OCI-LY3 (cell line): ENCODE data around the gene SLC2A13.
A peak's percentile ranks its signal among the peaks of the same experiment; 100 is the strongest.

Experiments used
- H2AFZ ChIP-seq: fragments of 200-600, 300-600 bp; shearing (Covaris generic); 2 replicates; pipeline ENCODE4 v1.6.0; 2014; ENCODE audit warnings: antibody characterized with exemption, low read depth, low read length
- H3K27ac ChIP-seq: fragments of 200-600, 300-600 bp; sonication (generic); 2 replicates; pipeline ENCODE4 v1.5.1; 2014; ENCODE audit warnings: mild to moderate bottlenecking, low read length, moderate library complexity, mixed read lengths
- H3K27me3 ChIP-seq: fragments of 200-600, 300-600 bp; sonication (generic); 2 replicates; pipeline ENCODE4 v1.6.1; 2014; ENCODE audit warnings: low read depth, low read length, mixed read lengths
- H3K36me3 ChIP-seq: fragments of 200-600, 300-600 bp; sonication (generic); replicated peaks from 2 replicates; pipeline ENCODE3; 2014; ENCODE audit warnings: low read depth, low read length, mixed read lengths
- H3K4me1 ChIP-seq: fragments of 300-600, 200-600 bp; sonication (generic); 2 replicates; pipeline ENCODE4 v1.6.1; 2014; ENCODE audit warnings: low read length, mixed read lengths
- H3K4me2 ChIP-seq: fragments of 200-600, 300-600 bp; sonication (generic); 2 replicates; pipeline ENCODE4 v1.6.1; 2014; ENCODE audit warnings: low read length, mixed read lengths
- H3K4me3 ChIP-seq: fragments of 300-600, 200-600 bp; sonication (generic); 2 replicates; pipeline ENCODE4 v1.5.1; 2014; ENCODE audit warnings: antibody characterized with exemption, mild to moderate bottlenecking, low read length, moderate library complexity
- H3K79me2 ChIP-seq: fragments of 300-600, 200-600 bp; shearing (Covaris generic); 2 replicates; pipeline ENCODE4 v1.6.1; 2014; ENCODE audit warnings: mild to moderate bottlenecking, low read length, mixed read lengths
- H3K9ac ChIP-seq: fragments of 300-600, 200-600 bp; shearing (Covaris generic); 2 replicates; pipeline ENCODE4 v1.6.0; 2014; ENCODE audit warnings: mild to moderate bottlenecking, low read length, moderate library complexity
- H3K9me3 ChIP-seq: fragments of 200-600, 300-600 bp; shearing (Covaris generic); 2 replicates; pipeline ENCODE4 v1.6.1; 2014; ENCODE audit warnings: low read length, mixed read lengths; ENCODE audit not compliant: insufficient read depth
- H4K20me1 ChIP-seq: fragments of 200-600, 300-600 bp; sonication (generic); 2 replicates; pipeline ENCODE4 v1.6.1; 2016; ENCODE audit warnings: low read length, mixed read lengths; ENCODE audit not compliant: insufficient read depth
- CTCF ChIP-seq: fragments of 200-600, 300-600 bp; sonication (generic); IDR thresholded peaks from 2 replicates; pipeline ENCODE4 v1.5.1; 2014; ENCODE audit warnings: antibody characterized with exemption, low read length, low read depth
- EZH2phosphoT487 ChIP-seq: fragments of 200-600 bp; shearing (Covaris generic); IDR thresholded peaks from 2 replicates; pipeline ENCODE4 v1.6.1; 2018; ENCODE audit warnings: antibody characterized with exemption, mixed run types, low read depth

The SLC2A13 gene

GRCh38 chr12:40013847-40014246 lies 92.0 kb downstream of the SLC2A13 start:
- no peak overlapping the region for H2AFZ ChIP-seq
- no peak overlapping the region for H3K27ac ChIP-seq
- H3K4me3 ChIP-seq = no peak overlapping the region
- H3K4me2 ChIP-seq = peak overlapping the region; percentile 29
- no peaks in the 10 kb centered on the region for H3K27me3 ChIP-seq
- H3K4me1 ChIP-seq = peaks cover 36% of the 10 kb centered on the region
- H3K9ac ChIP-seq = no peak overlapping the region
- H4K20me1 ChIP-seq = no peaks in the 10 kb centered on the region
- TF ChIP-seq EZH2phosphoT487 (no peak), CTCF (no peak)
- no peaks in the 10 kb centered on the region for H3K9me3 ChIP-seq
- no peaks in the 10 kb centered on the region for H3K36me3 ChIP-seq
- no peaks in the 10 kb centered on the region for H3K79me2 ChIP-seq

- H3K27ac ChIP-seq = no peak overlapping the region
- no peak overlapping the region for H3K4me3 ChIP-seq
- H3K79me2 ChIP-seq = no peaks in the 10 kb centered on the region
- peak overlapping the region; percentile 29 for H3K4me2 ChIP-seq
- H3K9ac ChIP-seq = no peak overlapping the region
- TF ChIP-seq EZH2phosphoT487 = no peak
- TF ChIP-seq CTCF = no peak
- H2AFZ ChIP-seq = no peak overlapping the region
- no peaks in the 10 kb centered on the region for H3K27me3 ChIP-seq
- H3K36me3 ChIP-seq = no peaks in the 10 kb centered on the region
- H3K9me3 ChIP-seq = no peaks in the 10 kb centered on the region
- no peaks in the 10 kb centered on the region for H4K20me1 ChIP-seq
- H3K4me1 ChIP-seq = peaks cover 36% of the 10 kb centered on the region
Observed at GRCh38 chr12:40013292-40013691, 92.6 kb downstream of the SLC2A13 start.

- Histone ChIP-seq H3K4me1 (peaks cover 36% of the 10 kb centered on the region), H3K9ac (no peak overlapping the region), H3K27me3 (no peaks in the 10 kb centered on the region), H3K4me3 (no peak overlapping the region), H2AFZ (no peak overlapping the region), H4K20me1 (no peaks in the 10 kb centered on the region), H3K4me2 (peak overlapping the region; percentile 84), H3K27ac (no peak overlapping the region), H3K9me3 (no peaks in the 10 kb centered on the region), H3K36me3 (no peaks in the 10 kb centered on the region), H3K79me2 (no peaks in the 10 kb centered on the region)
- TF ChIP-seq CTCF (no peak), EZH2phosphoT487 (no peak)
Observed at GRCh38 chr12:40012711-40013110, 93.2 kb downstream of the SLC2A13 start.

- Histone ChIP-seq H3K4me1 (peaks cover 36% of the 10 kb centered on the region), H2AFZ (peak overlapping the region; percentile 48; the same call in 1 of the 2 replicates), H3K27ac (peak overlapping the region; percentile 15), H3K36me3 (no peaks in the 10 kb centered on the region), H3K9me3 (no peaks in the 10 kb centered on the region), H3K4me2 (peak overlapping the region; percentile 84), H3K79me2 (no peaks in the 10 kb centered on the region), H4K20me1 (no peaks in the 10 kb centered on the region), H3K9ac (peak overlapping the region; percentile 34), H3K4me3 (peak overlapping the region; percentile 64), H3K27me3 (no peaks in the 10 kb centered on the region)
- TF ChIP-seq EZH2phosphoT487 = no peak
- no peak for TF ChIP-seq CTCF
Observed at GRCh38 chr12:40011775-40012129, 94.1 kb downstream of the SLC2A13 start.
